ENCODE data around the gene THRB.

Gene THRB

DNA sequence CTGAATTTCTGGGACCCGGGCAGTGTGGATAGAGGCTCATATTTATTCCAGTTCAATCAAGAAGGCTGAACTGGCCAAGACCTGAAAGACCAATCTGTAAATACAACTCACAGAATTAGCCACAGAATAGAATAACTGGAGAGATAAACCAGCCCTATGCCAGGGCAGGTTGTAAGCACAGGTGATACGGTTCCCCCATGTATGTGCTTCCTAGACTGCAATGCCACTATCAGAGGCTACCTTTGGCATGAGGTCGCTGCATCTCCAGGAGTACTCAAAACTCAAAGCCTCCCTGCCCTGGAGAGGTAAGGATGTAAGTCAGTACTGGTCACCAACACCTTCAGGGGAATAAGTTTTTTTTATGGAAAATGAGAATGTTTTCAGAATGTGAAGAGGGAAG, 314.0 kb downstream of the THRB start:
- no peak for DNase-seq (ENCODE audit: low read depth)

GRCh38 chr3:24177201-24177600, 317.4 kb downstream of the THRB start:
- DNase-seq (ENCODE audit: low read depth), result no peak

- no peak for DNase-seq (ENCODE audit: low read depth)
These were observed 320.0 kb downstream of the THRB start for GRCh38 chr3:24174614-24175013.

- DNase-seq (ENCODE audit: low read depth), result no peak
These were observed 325.7 kb downstream of the THRB start for GRCh38 chr3:24168977-24169376.

- no peak for DNase-seq (ENCODE audit: low read depth)
These were observed 327.2 kb downstream of the THRB start for GRCh38 chr3:24167429-24167828.

- no peak for DNase-seq (ENCODE audit: low read depth)
These were observed 328.1 kb downstream of the THRB start for GRCh38 chr3:24166515-24166914.

GRCh38 chr3:24165603-24165982, 329.1 kb downstream of the THRB start:
- DNase-seq (ENCODE audit: low read depth), result no peak

DNA sequence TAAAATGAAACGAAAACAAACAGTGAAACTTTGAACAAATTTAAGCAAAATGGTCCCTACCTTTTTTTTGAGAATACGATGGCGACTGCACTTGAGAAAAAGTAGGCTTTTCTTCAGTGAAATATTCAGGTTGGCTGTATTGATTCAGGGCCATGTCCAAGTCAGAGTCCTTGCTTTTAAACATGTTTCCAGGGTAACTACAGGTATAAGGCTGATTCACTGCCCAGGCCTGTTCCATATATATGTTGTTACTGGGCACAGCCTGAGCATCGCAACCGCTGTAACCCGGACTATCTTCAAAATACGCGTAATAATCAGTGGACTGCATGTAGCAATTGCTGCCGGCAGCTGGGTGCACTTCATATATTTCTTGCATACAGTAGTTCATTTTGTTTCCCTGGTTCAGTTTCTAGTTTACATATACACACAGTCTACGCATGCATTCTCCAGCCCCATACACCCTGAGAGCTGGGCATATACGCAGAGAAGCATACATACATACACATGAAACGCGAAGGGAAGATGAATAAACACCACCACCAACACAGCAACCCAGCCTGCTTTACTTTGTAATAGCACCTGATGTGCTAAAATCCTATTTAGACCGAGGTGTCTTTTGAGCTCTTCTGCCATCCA, 329.6 kb downstream of the THRB start:
- no peak for DNase-seq (ENCODE audit: low read depth)

- DNase-seq (ENCODE audit: low read depth), result no peak
These were observed 331.7 kb downstream of the THRB start for GRCh38 chr3:24162929-24163328.

GRCh38 chr3:24161841-24162240, 332.8 kb downstream of the THRB start:
- DNase-seq (ENCODE audit: low read depth), result no peak

DNA sequence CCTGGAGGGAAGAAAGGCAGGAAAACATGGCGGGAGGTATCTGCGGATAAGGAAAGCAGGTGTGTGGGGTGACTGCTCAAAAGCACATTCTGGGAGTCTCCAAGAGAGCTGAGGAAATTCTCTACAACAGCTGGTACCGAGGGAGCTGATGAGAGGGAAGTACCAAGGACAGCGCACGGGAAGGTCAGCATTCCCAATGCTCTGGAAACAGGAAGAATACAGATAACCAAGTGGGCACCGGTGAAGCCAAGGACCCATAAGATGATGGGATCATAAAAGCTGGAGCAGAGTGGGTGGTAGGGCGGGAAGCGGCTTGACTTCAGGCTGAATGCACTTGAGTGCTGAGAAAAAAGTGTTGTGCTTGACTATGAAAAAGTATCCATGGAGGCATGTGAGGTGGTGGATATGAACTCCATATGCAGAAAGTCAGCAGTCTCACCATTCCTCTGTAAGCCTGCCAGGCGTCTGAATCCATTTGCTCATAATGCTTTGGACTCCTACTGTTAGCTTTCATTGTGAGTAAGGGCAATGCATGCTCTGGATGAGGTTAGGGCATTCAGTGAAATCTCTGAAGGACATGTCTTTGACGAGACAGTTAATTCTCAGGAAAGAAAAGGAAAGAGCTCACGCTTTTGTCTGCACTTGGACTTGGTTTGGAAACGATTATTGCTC, 334.1 kb downstream of the THRB start:
- no peak for DNase-seq (ENCODE audit: low read depth)

DNA sequence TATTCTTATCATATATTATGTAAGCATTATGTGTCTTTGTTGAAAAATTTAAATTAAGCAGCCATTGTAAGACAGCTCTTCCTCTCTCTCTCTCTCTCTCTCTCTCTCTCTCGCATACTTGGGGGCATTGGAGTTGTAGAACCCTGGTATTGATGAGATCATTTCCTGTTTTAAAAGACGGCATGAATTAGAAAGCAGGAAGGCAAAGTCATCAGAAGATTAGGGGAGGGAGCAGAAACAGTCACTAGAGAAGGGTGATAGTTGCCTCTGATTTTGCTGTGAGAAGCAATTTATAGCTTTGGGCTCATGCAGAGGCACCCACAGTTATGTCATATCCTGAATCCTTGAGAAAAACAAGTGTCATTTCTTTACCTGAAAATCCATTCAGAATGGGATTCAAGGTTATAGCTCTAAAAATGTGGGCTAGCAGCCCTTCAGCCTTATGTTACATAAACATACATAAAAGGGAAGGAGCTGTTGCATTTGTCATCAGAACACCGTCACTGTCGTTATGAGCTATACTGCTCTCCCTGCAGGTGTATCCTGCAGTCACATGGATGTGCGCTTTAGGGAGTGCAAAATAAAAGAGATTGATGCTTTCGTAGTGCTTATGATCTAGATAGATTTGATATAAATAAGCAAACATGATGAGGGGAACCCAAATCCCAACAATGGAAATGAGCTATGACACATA, 335.7 kb downstream of the THRB start:
- no peak for DNase-seq (ENCODE audit: low read depth)

DNA sequence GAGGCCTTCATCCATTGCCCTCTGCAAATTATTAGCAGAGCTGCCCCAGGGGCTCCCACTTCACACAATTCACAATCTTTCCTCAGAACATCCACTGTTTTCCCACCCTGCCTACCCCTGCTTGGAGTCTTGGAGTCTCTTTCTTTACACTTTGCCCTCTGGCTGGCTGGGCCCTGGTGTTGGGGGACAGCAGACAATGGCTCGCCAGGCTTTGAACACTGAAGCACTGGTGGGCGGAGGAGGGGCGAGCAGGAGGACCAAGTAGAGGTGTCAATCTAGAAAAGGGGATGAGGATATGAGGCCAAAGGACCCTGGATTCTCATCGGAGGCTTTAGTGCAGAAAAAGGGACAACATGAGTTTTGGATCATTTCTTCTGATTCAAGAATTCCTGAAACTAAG, 337.5 kb downstream of the THRB start:
- DNase-seq (ENCODE audit: low read depth), result no peak

GRCh38 chr3:24156466-24156865, 338.2 kb downstream of the THRB start:
- DNase-seq (ENCODE audit: low read depth), result no peak

- no peak for DNase-seq (ENCODE audit: low read depth)
These were observed 339.4 kb downstream of the THRB start for GRCh38 chr3:24155276-24155675.

DNA sequence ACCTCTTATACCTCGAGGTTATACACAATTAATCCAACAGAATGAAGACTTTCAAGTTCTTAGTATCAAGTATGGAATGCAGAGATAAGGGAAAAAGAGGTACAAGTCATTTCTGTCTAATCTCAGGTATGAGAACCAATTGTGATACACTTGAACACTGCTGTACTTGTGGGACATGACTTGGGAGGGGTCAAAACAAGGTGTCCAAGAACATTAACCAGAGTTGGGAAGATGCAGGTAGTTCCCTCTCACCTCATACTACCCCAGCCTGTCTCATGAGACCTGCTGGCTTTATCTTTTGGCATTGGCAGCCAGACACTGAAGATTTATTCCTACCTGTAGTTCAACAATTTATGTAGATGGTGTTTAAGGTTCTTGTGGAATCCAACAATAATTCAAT, 339.9 kb downstream of the THRB start:
- DNase-seq (ENCODE audit: low read depth), result no peak

DNA sequence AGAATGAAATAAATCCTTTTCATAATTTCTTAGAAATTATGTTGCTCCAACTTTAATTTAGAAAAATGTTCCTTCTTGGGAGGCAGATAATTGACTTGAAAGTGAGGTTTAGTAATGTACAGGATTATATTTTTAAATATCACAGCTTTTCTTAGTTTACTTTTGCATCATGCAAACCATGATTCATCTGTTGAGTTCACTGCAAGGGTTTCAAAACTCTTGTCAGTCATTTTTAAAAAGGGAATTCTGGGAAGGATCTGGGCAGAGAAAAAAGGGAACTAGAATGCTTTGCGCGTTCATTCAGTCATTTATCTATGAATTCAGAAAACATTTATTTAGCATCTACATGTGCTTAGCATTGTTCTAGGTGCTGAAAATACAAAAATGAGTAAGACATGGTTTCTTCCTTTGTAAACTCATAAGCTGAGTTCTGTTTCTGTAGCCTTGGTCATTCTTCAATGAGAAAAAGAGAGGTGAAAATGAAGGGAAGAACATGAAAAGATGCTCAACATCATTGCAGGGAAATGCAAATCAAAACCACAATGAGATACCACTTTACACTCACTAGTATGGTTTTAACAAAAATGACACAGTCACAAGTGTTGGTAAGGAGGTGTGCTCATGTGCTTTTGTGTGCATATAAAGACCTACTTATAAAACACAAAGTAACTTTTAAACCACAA, 340.5 kb downstream of the THRB start:
- DNase-seq (ENCODE audit: low read depth), result no peak

GRCh38 chr3:24151594-24151993, 343.1 kb downstream of the THRB start:
- no peak for DNase-seq (ENCODE audit: low read depth)

GRCh38 chr3:24149032-24149431, 345.6 kb downstream of the THRB start:
- no peak for DNase-seq (ENCODE audit: low read depth)

DNA sequence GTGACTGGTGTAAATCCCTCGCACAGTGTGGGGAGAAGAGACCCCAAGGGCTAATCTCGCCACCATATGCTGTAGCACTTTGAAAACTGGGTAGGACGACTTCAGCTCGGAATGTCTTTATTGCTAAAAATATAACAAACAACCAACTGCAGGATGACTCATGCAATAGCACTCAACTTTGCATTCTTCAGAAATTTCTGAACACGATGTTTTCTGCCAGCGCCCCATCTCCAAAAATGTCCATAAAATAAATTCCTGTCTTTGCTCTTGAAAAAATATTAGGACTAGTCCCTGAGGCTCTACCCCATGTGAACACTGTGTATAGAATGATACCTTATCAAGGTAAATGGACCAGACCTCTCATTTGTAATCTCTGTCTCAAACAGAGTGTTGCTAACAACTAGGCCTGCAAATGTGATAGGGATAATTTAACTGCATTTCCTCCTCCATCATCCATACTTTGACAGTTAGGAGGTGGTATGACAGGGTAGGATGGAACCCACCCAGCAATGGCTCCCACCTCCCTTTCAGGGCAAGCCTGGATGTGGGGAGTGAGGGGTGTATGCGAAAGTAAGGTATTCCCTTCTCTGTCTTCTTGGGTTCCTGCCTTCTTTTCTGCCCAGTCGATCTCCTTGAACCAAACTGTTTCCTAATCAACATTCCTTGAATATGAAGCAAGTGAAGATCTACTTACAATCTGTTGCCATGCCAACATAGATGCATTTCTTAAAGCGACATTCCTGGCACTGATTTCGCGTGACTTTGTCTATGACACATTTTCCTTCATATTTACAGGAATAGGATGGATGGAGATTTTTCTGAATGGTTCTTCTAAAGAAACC, 348.4 kb downstream of the THRB start:
- DNase-seq (ENCODE audit: low read depth), result no peak

DNA sequence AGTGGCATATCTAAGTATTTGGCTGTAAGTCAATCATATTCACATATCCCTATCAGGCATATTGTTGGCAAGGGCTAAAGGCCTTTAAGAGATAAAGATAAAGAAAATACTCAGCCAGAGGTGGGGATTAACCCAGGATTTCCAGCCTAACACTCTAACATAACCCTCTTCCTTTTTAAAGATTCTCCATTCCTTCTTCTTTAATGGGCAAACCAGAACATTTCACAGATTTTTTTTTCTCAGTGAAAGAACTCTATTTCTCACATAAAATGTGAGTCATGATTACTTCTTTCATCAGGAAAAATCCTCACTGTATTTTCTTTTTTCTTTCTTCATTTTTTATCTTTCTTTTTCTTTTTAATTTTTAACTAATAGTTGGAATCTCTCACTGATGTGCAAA, 349.2 kb downstream of the THRB start:
- DNase-seq (ENCODE audit: low read depth), result no peak

DNA sequence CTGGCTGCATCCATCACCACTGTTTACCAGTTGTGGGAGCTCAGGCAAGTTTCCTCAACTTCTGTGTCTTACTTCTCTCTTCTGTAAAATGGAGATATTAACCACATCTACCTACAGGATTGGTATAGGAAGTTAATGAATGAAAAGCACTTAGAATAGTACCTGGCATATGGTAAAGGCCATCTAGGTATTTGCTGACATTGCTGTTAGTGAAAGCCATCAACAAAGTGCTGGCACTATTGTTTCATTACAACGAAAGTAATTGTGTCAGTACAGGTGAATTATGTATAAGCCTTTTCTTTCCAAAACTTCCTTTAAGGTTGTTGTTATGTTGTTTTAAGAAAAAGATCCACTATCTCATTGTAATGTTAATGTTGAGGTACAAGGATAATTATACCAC, 352.5 kb downstream of the THRB start:
- DNase-seq (ENCODE audit: low read depth), result no peak
